ENCODE data around the gene USP36.

Gene USP36

GRCh38 chr17:78777881-78778280 lies 62.7 kb downstream of the USP36 start:
- TF ChIP-seq, protein P1, sequence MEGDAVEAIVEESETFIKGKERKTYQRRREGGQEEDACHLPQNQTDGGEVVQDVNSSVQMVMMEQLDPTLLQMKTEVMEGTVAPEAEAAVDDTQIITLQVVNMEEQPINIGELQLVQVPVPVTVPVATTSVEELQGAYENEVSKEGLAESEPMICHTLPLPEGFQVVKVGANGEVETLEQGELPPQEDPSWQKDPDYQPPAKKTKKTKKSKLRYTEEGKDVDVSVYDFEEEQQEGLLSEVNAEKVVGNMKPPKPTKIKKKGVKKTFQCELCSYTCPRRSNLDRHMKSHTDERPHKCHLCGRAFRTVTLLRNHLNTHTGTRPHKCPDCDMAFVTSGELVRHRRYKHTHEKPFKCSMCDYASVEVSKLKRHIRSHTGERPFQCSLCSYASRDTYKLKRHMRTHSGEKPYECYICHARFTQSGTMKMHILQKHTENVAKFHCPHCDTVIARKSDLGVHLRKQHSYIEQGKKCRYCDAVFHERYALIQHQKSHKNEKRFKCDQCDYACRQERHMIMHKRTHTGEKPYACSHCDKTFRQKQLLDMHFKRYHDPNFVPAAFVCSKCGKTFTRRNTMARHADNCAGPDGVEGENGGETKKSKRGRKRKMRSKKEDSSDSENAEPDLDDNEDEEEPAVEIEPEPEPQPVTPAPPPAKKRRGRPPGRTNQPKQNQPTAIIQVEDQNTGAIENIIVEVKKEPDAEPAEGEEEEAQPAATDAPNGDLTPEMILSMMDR (IDR thresholded peaks at IDR 0.05; ENCODE audit: low read depth, low read length): no peak

DNA sequence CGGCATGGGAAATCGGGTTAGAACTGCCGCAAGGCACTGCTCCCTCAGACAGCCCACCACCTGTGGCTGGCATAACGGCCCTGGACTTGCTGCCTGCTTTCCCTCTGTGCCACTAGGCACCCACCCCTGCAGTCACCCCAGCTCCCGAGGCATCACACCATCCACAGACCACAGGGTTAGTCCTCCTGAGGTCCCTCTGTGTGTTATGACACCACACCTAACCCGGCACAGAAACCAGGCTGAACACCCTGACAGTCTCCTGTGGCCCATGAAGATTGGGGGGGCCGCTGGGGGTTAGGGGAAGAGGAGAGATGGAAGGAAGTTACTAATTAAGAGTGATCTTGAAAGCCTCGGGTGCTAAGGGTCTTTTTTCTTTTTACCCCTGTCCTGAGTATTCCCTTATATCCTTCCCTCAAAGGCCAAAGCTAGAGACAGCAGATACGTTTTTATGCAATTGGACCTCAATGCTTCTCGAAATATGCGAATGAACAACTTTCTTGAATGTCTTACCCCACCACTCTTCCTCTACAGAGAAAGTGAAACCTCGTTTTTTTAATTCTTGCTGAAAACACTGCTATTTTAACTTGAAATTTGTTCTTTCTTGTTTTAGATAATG lies 65.5 kb downstream of the USP36 start:
- DNase-seq (ENCODE audit: extremely low read depth, low read depth): no peak

More at GRCh38 chr17:78777881-78778280, 62.7 kb downstream of the USP36 start:
- no peak for DNase-seq (ENCODE audit: extremely low read depth, low read depth)

GRCh38 chr17:78774453-78774852 lies 66.2 kb downstream of the USP36 start:
- no peak for DNase-seq (ENCODE audit: extremely low read depth, low read depth)
- TF ChIP-seq, protein P1 (IDR thresholded peaks at IDR 0.05; ENCODE audit: low read depth, low read length): no peak

More for the DNA sequence above, 65.5 kb downstream of the USP36 start:
- TF ChIP-seq, protein P1 (IDR thresholded peaks at IDR 0.05; ENCODE audit: low read depth, low read length): no peak

GRCh38 chr17:78771758-78772382 lies 68.7 kb downstream of the USP36 start:
- TF ChIP-seq, protein P1 (IDR thresholded peaks at IDR 0.05; ENCODE audit: low read depth, low read length): no peak
- DNase-seq (ENCODE audit: extremely low read depth, low read depth): no peak

DNA sequence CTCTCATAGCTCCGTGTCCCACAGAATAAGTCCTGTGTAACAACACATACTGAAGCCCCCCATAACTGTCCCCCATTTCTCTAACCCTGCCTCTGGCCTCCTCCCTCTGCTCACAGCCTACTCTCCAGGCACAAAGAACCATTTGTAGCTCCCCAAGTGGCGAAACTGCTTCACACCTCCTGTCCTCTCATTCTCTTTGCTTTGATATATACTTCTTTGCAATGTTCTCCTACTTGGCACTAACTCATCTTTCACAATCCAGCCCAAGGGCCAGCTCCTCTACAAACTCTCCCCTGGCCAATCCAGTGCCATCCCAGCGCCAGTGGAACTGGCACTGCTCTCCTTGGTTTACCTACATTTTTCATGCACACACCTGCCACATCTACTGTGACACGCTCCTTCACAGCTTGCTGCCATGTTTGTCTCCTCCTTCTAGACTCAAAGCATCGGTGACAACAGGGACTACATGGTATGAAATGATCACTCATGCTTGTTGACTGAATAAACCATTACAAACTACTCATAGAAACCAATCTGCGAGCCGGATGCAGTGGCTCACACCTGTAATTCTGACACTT lies 71.3 kb downstream of the USP36 start:
- DNase-seq (ENCODE audit: extremely low read depth, low read depth): no peak

GRCh38 chr17:78767806-78768205 lies 72.8 kb downstream of the USP36 start:
- no peak for DNase-seq (ENCODE audit: extremely low read depth, low read depth)
- TF ChIP-seq, protein P1 (IDR thresholded peaks at IDR 0.05; ENCODE audit: low read depth, low read length): no peak

More for the DNA sequence above, 71.3 kb downstream of the USP36 start:
- TF ChIP-seq, protein P1 (IDR thresholded peaks at IDR 0.05; ENCODE audit: low read depth, low read length): no peak

GRCh38 chr17:78766743-78767294 lies 73.8 kb downstream of the USP36 start:
- no peak for DNase-seq (ENCODE audit: extremely low read depth, low read depth)
- TF ChIP-seq, protein P1 (IDR thresholded peaks at IDR 0.05; ENCODE audit: low read depth, low read length): no peak

Data from AG09319 (cell line).